WTC11 (cell line): ENCODE results near the gene ING1.

Experiments
- CTCF ChIP-seq: fragments of 200-600 bp; IDR thresholded peaks from 2 replicates; pipeline ENCODE4 v1.8.0; 2022; ENCODE audit warnings: antibody characterized with exemption
- NR1H2 ChIP-seq: sonication (generic); formaldehyde crosslinking; IDR thresholded peaks from 2 replicates; pipeline ENCODE4 v1.9.0; 2021; ENCODE audit warnings: mild to moderate bottlenecking, moderate library complexity, missing genetic modification reagents
- TEAD1 ChIP-seq: sonication (generic); formaldehyde crosslinking; IDR thresholded peaks from 2 replicates; pipeline ENCODE4 v1.8.0; 2022; ENCODE audit warnings: mild to moderate bottlenecking, missing genetic modification reagents
- ZNF281 ChIP-seq: sonication (generic); formaldehyde crosslinking; IDR thresholded peaks from 2 replicates; pipeline ENCODE4 v1.8.0; 2023; ENCODE audit warnings: mild to moderate bottlenecking, missing genetic modification reagents
- ZNF671 ChIP-seq: fragments of 250-450 bp; sonication (Bioruptor Pico); IDR thresholded peaks from 2 replicates; pipeline ENCODE4 v1.8.0; 2021; ENCODE audit warnings: mild to moderate bottlenecking

- TF ChIP-seq NR1H2 (CRISPR knock-in tag) = no peak
- no peak for TF ChIP-seq CTCF
- no peak for TF ChIP-seq ZNF671 (CRISPR knock-in tag)
- no peak for TF ChIP-seq TEAD1 (CRISPR knock-in tag)
- TF ChIP-seq ZNF281 (CRISPR knock-in tag) = no peak
These were observed 30.2 kb upstream of the ING1 start for GRCh38 chr13:110683203-110683883.
